ENCODE measurements around the gene TYRP1. TPM values are rescaled to one million over a fixed set of nuclear protein-coding genes. Genes with fewer than 3 reads are reported as not detected.

The TYRP1 gene, protein sequence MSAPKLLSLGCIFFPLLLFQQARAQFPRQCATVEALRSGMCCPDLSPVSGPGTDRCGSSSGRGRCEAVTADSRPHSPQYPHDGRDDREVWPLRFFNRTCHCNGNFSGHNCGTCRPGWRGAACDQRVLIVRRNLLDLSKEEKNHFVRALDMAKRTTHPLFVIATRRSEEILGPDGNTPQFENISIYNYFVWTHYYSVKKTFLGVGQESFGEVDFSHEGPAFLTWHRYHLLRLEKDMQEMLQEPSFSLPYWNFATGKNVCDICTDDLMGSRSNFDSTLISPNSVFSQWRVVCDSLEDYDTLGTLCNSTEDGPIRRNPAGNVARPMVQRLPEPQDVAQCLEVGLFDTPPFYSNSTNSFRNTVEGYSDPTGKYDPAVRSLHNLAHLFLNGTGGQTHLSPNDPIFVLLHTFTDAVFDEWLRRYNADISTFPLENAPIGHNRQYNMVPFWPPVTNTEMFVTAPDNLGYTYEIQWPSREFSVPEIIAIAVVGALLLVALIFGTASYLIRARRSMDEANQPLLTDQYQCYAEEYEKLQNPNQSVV
- not detected for total RNA-seq

DNA sequence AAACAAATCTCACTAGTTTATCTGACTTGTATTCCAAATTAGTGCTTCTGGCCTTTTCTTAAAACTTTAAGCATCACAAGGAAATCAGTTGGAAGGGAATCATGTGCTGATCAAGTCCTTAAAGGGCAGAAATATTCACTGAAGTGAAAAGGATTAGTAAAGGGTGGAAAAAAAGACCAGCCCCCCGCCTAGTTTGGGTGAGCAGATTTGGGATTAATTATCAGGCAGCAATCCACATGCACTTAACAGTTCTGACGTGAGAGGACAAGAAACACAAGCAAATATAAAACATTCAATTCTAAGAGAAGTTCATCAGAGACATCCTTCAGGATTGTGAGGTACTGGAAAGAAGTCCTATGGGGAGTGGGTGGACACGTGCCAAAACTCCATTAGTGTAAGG, at the start of gene TYRP1:
TSS of gene TYRP1 (plus strand) at position 245 of the 400 bp plus-strand sequence. CDS start 612 bp downstream, outside the sequence.
- Mint-ChIP-seq H3K4me3 (no peak within 1 kb of the TSS), H3K4me1 (ENCODE audit: low read depth) (no peaks in the 10 kb centered on the region), H3K36me3 (ENCODE audit: insufficient read depth in 2 of 2) (no peaks in the 10 kb centered on the region), H3K27ac (no peak within 1 kb of the TSS), H3K9me3 (peaks cover 7% of the 10 kb centered on the region in 2 donors), H3K27me3 (ENCODE audit: low read depth) (no peaks in the 10 kb centered on the region)
- ATAC-seq (replicated peaks in 1 of 2): no peak
- no peak for DNase-seq

DNA sequence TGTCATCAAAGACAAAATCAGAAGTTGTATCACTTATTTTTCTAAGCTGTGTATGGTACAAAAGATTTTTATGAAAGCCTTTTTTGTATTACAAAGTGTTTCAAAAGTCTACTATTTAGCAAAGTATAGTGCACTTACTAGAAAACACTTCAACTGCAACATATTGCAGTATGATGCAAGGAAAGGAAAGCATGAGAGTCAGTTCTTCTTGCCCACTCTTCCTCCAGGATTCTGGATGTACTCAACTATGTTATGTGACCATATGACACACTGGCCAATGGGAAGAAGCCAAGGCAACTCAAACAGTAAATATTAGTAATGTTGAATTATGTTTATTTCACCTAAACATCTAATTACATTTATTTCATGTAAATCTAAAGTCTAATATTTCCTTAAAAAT, 49.5 kb upstream of the TYRP1 start:
- Mint-ChIP-seq H3K4me1 (ENCODE audit: low read depth) (no peaks in the 10 kb centered on the region), H3K36me3 (ENCODE audit: insufficient read depth in 2 of 2) (no peaks in the 10 kb centered on the region), H3K27ac (no peak overlapping the region), H3K4me3 (no peak overlapping the region), H3K27me3 (ENCODE audit: low read depth) (no peaks in the 10 kb centered on the region), H3K9me3 (peaks cover 10% of the 10 kb centered on the region in 2 donors)
- ATAC-seq (replicated peaks in 1 of 2): no peak
- DNase-seq: no peak

DNA sequence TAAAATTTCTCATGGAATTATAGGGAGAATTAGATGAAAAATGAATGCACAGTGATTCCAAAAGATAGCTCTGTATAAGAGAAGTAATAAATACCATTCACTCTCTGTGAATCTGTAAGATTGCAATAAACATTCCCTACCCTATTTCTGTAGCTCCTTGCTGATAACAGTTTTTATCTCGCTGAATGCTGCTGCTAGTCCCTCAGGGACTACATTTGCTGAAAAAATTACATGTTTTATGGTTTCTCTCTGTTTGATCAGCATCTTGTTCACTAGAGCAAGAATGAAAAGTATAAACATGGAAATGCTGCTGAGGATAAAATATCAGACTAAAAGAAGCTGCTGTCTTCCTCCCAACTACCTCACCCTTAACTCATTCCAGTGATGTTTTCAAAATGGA, 44.3 kb upstream of the TYRP1 start:
- ATAC-seq (replicated peaks in 1 of 2): no peak
- H3K4me3 Mint-ChIP-seq: no peak overlapping the region
- H3K27me3 Mint-ChIP-seq (ENCODE audit: low read depth): no peaks in the 10 kb centered on the region
- no peak overlapping the region for H3K27ac Mint-ChIP-seq
- no peaks in the 10 kb centered on the region for H3K36me3 Mint-ChIP-seq (ENCODE audit: insufficient read depth in 2 of 2)
- H3K9me3 Mint-ChIP-seq: peaks cover 10% of the 10 kb centered on the region in 2 donors
- DNase-seq: no peak
- no peaks in the 10 kb centered on the region for H3K4me1 Mint-ChIP-seq (ENCODE audit: low read depth)

DNA sequence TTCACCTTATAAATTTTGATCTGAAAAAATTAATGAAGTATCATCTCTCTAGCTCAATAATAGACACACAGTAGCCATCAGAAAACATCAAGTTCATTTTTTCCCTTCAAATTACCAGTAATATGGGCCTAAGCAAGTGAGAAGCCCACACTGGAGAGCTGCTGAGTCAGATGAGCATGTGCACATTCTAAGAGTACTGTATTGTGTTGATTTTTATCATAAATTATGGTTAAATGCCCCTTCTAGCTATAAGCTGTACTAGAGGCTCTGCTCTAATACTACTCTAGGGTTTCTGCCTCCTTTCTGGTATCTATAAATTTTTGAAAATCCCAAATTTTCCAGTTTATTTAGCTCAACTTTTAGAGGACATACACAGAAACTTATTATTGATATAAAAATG, 42.1 kb upstream of the TYRP1 start:
- Mint-ChIP-seq H3K27me3 (ENCODE audit: low read depth) (no peaks in the 10 kb centered on the region), H3K9me3 (peaks cover 10 to 12% of the 10 kb centered on the region in 2 donors), H3K4me3 (no peak overlapping the region), H3K27ac (no peak overlapping the region), H3K36me3 (ENCODE audit: insufficient read depth in 2 of 2) (no peaks in the 10 kb centered on the region), H3K4me1 (ENCODE audit: low read depth) (no peaks in the 10 kb centered on the region)
- no peak for ATAC-seq (replicated peaks in 1 of 2)
- no peak for DNase-seq

DNA sequence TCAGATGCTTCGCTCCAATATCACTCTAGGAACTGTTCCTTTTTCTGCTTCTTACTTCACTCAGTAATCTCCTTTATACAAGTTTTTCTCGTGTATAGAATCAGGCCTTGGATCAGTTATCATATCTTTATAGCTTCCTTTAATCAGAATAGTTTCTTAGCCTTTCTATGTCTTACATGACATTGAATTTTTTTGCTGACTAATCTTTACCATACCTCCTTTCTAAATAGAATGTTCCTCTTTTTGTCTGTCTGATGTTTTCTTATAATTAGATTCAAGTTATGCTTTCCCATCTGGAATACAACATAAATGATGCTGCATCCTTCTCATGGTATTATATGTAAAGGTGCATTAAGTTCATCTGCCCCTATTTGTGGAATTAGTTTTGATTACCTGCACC, 40.2 kb upstream of the TYRP1 start:
- peaks cover 0 to 2% of the 10 kb centered on the region in 2 donors for H3K9me3 Mint-ChIP-seq
- no peaks in the 10 kb centered on the region for H3K4me1 Mint-ChIP-seq (ENCODE audit: low read depth)
- DNase-seq (no peak), ATAC-seq (replicated peaks in 1 of 2) (no peak)
- H3K36me3 Mint-ChIP-seq (ENCODE audit: insufficient read depth in 2 of 2): no peaks in the 10 kb centered on the region
- H3K27me3 Mint-ChIP-seq (ENCODE audit: low read depth): no peaks in the 10 kb centered on the region
- H3K4me3 Mint-ChIP-seq: no peak overlapping the region
- H3K27ac Mint-ChIP-seq: no peak overlapping the region

DNA sequence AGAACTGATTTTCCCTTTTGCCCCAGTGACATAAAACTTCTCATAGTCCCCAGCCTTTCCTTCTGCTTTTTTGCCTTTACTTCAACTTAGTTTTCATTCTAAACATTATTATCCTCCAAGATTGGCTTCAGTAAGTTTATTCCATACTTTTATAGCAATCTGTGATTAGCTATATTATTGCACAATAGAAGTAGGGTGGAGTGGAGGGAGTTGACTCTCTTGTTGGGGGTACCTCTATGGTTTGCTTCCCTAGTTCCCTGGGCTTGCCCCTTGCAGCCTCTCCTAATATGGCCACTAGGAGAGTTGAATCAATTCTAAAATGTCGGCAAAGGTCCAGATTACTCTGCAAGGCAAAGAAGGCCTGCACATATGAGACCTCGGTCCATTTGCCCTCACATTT, 36.4 kb upstream of the TYRP1 start:
- no peak for DNase-seq
- H3K9me3 Mint-ChIP-seq: peaks cover 3 to 7% of the 10 kb centered on the region in 2 donors
- no peaks in the 10 kb centered on the region for H3K27me3 Mint-ChIP-seq (ENCODE audit: low read depth)
- no peak overlapping the region for H3K27ac Mint-ChIP-seq
- peaks cover 0 to 2% of the 10 kb centered on the region in 2 donors for H3K36me3 Mint-ChIP-seq (ENCODE audit: insufficient read depth in 2 of 2)
- H3K4me3 Mint-ChIP-seq: no peak overlapping the region
- H3K4me1 Mint-ChIP-seq (ENCODE audit: low read depth): no peaks in the 10 kb centered on the region
- no peak for ATAC-seq (replicated peaks in 1 of 2)

DNA sequence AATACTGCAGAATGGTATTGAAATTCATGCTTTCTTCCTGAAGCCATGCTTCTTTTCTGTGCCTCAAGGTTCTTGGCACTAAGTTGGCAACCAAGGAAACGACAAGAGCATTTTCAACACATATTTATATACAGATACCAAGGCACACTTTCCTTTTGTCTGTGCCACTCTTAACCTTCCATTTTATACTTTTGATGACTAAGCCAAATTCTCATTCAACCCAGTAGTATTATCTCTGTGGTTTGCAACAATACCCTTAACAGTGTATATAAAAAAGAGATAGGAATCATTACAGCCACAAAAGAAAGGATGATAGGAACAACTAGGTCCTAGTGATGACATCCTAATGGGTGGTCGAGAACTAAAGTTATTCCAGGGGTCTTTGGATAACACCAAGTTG, 36.0 kb upstream of the TYRP1 start:
- Mint-ChIP-seq H3K27me3 (ENCODE audit: low read depth) (no peaks in the 10 kb centered on the region), H3K9me3 (peaks cover 3 to 7% of the 10 kb centered on the region in 2 donors), H3K4me1 (ENCODE audit: low read depth) (no peaks in the 10 kb centered on the region), H3K4me3 (no peak overlapping the region), H3K36me3 (ENCODE audit: insufficient read depth in 2 of 2) (peaks cover 0 to 2% of the 10 kb centered on the region in 2 donors), H3K27ac (no peak overlapping the region)
- DNase-seq (no peak), ATAC-seq (replicated peaks in 1 of 2) (no peak)

DNA sequence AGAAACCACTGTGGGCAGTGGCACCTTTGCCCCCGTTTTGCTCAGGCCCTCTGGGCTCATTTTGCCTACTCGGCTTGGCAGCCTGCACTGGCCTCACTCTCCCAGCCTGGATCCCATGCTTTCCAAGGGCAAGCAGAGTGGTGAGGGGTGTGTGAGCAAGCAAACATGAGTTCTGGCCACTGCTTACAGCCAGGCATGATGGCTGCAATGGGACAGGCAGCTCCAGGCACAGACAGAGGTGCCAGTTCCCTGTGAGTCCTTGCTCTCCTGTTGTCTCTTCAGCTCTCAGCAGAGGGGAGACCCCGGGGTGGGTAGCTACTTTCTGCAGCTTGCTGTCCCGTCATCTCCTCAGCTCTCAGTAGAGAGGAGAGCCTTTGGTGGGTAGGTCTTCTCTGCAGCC, 35.2 kb upstream of the TYRP1 start:
- no peak overlapping the region for H3K27ac Mint-ChIP-seq
- H3K9me3 Mint-ChIP-seq: peaks cover 3 to 7% of the 10 kb centered on the region in 2 donors
- H3K4me1 Mint-ChIP-seq (ENCODE audit: low read depth): no peaks in the 10 kb centered on the region
- ATAC-seq (replicated peaks in 1 of 2) (no peak), DNase-seq (no peak)
- no peaks in the 10 kb centered on the region for H3K27me3 Mint-ChIP-seq (ENCODE audit: low read depth)
- H3K4me3 Mint-ChIP-seq: no peak overlapping the region
- H3K36me3 Mint-ChIP-seq (ENCODE audit: insufficient read depth in 2 of 2): peaks cover 0 to 2% of the 10 kb centered on the region in 2 donors

DNA sequence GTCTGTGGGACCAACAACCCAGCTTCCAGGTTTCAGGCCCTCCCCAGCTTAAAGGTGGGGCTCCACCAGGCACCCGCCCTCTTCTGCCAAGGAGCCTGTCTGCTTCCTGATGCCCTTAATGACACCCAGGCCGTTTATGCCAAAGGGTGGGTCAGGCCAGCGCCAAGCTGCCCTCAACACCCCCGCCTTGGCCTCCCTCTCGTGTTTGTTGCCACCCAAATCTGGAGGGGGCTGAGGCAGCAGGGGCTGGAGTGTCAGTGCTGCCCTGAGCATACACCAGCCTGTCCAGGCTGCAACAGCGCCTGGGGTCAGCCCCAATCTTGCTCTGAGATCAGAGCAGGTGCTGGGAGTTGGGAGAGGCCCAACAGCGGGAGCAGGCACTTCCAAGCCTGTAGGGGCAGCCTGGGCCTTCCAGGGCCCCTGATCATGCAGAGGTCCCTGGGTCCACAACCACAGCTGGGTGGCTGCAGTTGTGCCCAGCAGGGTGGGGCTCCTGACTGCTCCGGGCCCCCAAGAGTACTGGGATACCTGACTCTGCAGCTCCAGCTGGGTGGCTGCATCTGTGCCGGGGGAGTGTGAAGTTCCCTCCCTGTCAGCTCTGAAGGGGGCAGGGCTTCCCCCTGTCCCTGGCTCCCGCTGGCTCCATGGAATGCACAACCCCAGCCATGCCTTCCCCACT, 34.5 kb upstream of the TYRP1 start:
- ATAC-seq (replicated peaks in 1 of 2) (no peak), DNase-seq (no peak)
- Mint-ChIP-seq H3K36me3 (ENCODE audit: insufficient read depth in 2 of 2) (peaks cover 0 to 2% of the 10 kb centered on the region in 2 donors), H3K9me3 (peaks cover 3 to 7% of the 10 kb centered on the region in 2 donors), H3K27me3 (ENCODE audit: low read depth) (no peaks in the 10 kb centered on the region), H3K4me3 (no peak overlapping the region), H3K4me1 (ENCODE audit: low read depth) (no peaks in the 10 kb centered on the region), H3K27ac (no peak overlapping the region)

DNA sequence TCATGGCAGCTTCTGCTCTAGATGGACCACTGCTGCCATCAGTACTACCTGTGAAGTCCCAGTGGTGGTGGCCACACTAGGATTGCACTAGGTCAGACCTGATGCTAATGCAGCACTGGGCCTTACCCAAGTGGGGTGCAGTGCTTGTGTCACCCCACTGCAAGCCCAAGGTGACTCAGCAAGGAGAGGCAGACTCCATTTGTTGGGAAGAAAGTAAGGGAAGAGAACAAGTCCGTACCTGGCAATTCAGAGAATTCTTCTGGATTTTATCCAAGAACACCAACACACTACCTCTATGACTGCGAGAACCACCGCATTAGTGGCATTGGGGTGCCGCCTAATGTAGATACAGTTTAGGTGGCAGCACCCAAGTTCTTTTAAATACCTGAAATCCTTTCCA, 34.0 kb upstream of the TYRP1 start:
- no peak overlapping the region for H3K4me3 Mint-ChIP-seq
- peaks cover 3 to 9% of the 10 kb centered on the region in 2 donors for H3K9me3 Mint-ChIP-seq
- H3K4me1 Mint-ChIP-seq (ENCODE audit: low read depth): no peaks in the 10 kb centered on the region
- DNase-seq: no peak
- ATAC-seq (replicated peaks in 1 of 2): no peak
- H3K27me3 Mint-ChIP-seq (ENCODE audit: low read depth): no peaks in the 10 kb centered on the region
- peaks cover 0 to 2% of the 10 kb centered on the region in 2 donors for H3K36me3 Mint-ChIP-seq (ENCODE audit: insufficient read depth in 2 of 2)
- no peak overlapping the region for H3K27ac Mint-ChIP-seq

DNA sequence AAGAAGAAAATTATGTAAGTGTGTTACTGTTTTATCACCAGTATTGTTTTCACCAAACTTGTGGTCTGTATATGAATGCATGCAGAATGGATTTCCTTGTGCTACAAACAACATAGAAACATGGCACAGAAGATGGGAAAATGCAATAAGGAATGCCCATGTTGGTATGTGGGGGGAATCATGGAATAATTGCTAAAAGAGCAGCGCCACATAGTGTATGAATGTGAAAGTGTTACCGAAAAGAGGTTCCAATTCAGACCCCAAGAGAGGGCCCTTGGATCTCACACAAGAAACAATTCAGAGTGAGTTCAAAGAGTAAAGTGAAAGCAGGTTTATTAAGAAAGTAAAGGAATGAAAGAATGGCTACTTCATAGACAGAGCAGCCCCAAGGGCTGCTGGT, 26.4 kb upstream of the TYRP1 start:
- H3K4me3 Mint-ChIP-seq: no peak overlapping the region
- H3K36me3 Mint-ChIP-seq (ENCODE audit: insufficient read depth in 2 of 2): no peaks in the 10 kb centered on the region
- H3K27ac Mint-ChIP-seq: no peak overlapping the region
- no peak for DNase-seq
- H3K9me3 Mint-ChIP-seq: peaks cover 3 to 8% of the 10 kb centered on the region in 2 donors
- no peak for ATAC-seq (replicated peaks in 1 of 2)
- no peaks in the 10 kb centered on the region for H3K27me3 Mint-ChIP-seq (ENCODE audit: low read depth)
- no peaks in the 10 kb centered on the region for H3K4me1 Mint-ChIP-seq (ENCODE audit: low read depth)

DNA sequence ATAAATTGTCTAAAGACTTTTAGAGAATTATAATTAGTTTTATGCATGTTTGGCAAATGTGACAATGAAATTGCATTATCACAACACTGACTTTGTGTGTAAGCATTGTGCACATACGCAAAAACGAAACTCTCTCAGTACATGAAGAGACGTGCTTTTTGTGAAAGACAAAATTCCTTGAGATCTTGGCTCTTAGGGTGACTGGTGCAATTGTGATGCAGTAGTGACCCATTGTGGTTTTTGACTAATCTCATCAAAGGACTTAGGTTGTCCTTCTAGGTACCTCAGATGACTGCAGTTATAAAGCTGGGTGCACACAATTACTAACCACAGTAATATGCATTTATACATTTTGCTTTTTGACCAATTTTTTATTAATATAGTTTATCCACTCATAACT, 25.3 kb upstream of the TYRP1 start:
- no peaks in the 10 kb centered on the region for H3K36me3 Mint-ChIP-seq (ENCODE audit: insufficient read depth in 2 of 2)
- no peaks in the 10 kb centered on the region for H3K27me3 Mint-ChIP-seq (ENCODE audit: low read depth)
- DNase-seq (no peak), ATAC-seq (replicated peaks in 1 of 2) (no peak)
- peaks cover 3 to 8% of the 10 kb centered on the region in 2 donors for H3K9me3 Mint-ChIP-seq
- no peaks in the 10 kb centered on the region for H3K4me1 Mint-ChIP-seq (ENCODE audit: low read depth)
- no peak overlapping the region for H3K4me3 Mint-ChIP-seq
- no peak overlapping the region for H3K27ac Mint-ChIP-seq

DNA sequence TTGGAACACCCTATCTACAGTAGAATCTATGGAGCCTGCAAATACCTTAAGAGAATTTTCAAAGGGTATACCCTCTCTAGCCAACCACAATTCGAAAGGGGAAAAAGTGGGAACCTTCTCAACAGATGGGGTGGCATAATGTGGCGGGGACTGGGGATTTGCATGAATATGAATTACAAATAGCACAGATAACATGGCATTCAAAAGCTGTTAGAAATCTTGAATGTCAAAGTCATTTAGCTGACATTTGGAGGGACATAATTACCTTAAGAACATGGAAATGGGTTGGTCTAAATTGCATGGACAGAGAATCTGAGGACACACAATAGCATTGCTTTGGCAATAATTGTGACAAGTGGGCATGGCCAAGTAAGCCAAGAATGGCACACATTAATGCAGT, 23.2 kb upstream of the TYRP1 start:
- H3K4me3 Mint-ChIP-seq: no peak overlapping the region

More for the DNA sequence above, 23.2 kb upstream of the TYRP1 start:
- no peak overlapping the region for H3K27ac Mint-ChIP-seq
- ATAC-seq (replicated peaks in 1 of 2) (no peak), DNase-seq (no peak)
- H3K9me3 Mint-ChIP-seq: peaks cover 3 to 5% of the 10 kb centered on the region in 2 donors
- H3K36me3 Mint-ChIP-seq (ENCODE audit: insufficient read depth in 2 of 2): no peaks in the 10 kb centered on the region
- no peaks in the 10 kb centered on the region for H3K4me1 Mint-ChIP-seq (ENCODE audit: low read depth)
- no peaks in the 10 kb centered on the region for H3K27me3 Mint-ChIP-seq (ENCODE audit: low read depth)
